Measurements from ENCODE around the gene ATPAF1. TPM values are rescaled to one million over a fixed set of nuclear protein-coding genes. Genes with fewer than 3 reads are reported as not detected.

Gene ATPAF1
- total and polyA plus RNA-seq, 10 of the 15 experiments (the other 5 are each of a cell fraction or from before 2014, with no cell fraction given): 15.2 to 93.5 (median 48.4) TPM

DNA sequence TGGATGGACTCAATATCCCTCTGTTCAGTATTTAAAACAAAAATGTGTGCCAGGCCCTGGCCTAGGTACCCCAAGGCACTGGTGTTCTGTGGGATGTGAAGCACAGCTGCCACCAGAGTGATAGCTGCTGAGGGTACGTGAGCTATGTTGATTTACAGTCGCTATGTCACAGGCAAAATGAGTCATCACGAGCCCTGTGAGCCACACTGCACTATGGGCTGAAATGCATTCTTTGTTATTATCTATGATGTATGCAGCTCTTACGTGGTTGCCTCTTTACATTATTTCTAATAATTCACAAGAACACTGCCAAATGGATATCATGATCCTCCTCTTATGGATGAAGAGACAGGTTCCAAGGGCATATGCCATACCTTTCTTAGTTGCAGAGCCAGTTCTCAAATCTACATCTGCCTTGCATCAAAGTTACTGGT lies 5.6 kb upstream of the ATPAF1 start:
- WGBS (ENCODE audit: insufficient coverage, insufficient replicate concordance, low lambda C conversion rate, missing lambda C conversion rate): 77% methylated on average over 4 of the region's 4 CpGs
- ATAC-seq (no peak), DNase-seq (ENCODE audit: low read depth, low spot score) (no peak), FAIRE-seq (no peak)
- RAD21 ChIA-PET (ENCODE audit: unreplicated experiment): no interaction called here
- intact Hi-C loops (cut with micrococcal nuclease; ENCODE audit: unreplicated experiment): no loop called here
- H3K27me3 ChIP-seq (replicated peaks in 1 of 2; ENCODE audit: control insufficient read depth in 2 of 2, insufficient read depth in 2 of 2, low read length in 1 of 2): no peaks in the 10 kb centered on the region
- peaks cover 8% of the 10 kb centered on the region for H3K4me1 ChIP-seq (ENCODE audit: control insufficient read depth, insufficient read depth, low read length)
- POLR2A ChIA-PET: interaction anchor here (0.6 to 1.2 kb wide), 2 partner anchors 8 to 130 kb away, joined by 4 to 5 read pairs; no protein-coding TSS in a partner anchor
- no peak overlapping the region for H3K4me2 ChIP-seq (ENCODE audit: control insufficient read depth, insufficient read depth)
- no peak overlapping the region for H2AFZ ChIP-seq (ENCODE audit: control insufficient read depth, low read depth, low read length)
- H3K4me3 ChIP-seq: no peak overlapping the region
- no peaks in the 10 kb centered on the region for H3K79me2 ChIP-seq (ENCODE audit: control insufficient read depth, insufficient read depth, low read length)
- H3K9me3 ChIP-seq (replicated peaks; ENCODE audit: control insufficient read depth, insufficient read depth, low read length): no peaks in the 10 kb centered on the region
- TF ChIP-seq POLR2A (IDR thresholded peaks at IDR 0.05; ENCODE audit: low read depth, low read length) (0 out of 2 replicates have a peak, but pooled peaks have one; percentile 31), TCF3 (IDR thresholded peaks at IDR 0.05; ENCODE audit: borderline replicate concordance, insufficient read depth, low read depth, low read length) (no peak)
- H4K20me1 ChIP-seq (ENCODE audit: control insufficient read depth, insufficient read depth): no peaks in the 10 kb centered on the region
- H3K9ac ChIP-seq (ENCODE audit: control insufficient read depth, insufficient read depth, low read length): no peak overlapping the region
- no peak overlapping the region for H3K27ac ChIP-seq (ENCODE audit: control insufficient read depth, insufficient read depth)
- peaks cover 4 to 6% of the 10 kb centered on the region in 2 experiments for H3K36me3 ChIP-seq (ENCODE audit: control insufficient read depth in 2 of 2, insufficient read depth in 2 of 2, low read length in 1 of 2)
- CTCF ChIA-PET: interaction anchor here (1.3 kb wide), 2 partner anchors 8 to 16 kb away, joined by 3 read pairs; no protein-coding TSS in a partner anchor
- in situ Hi-C loops (cut with MboI): no loop called here
- SMC1A ChIA-PET (ENCODE audit: uncharacterized antibody, unreplicated experiment): no interaction called here
- BruUV-seq (replicated peaks): no TSS peak

DNA sequence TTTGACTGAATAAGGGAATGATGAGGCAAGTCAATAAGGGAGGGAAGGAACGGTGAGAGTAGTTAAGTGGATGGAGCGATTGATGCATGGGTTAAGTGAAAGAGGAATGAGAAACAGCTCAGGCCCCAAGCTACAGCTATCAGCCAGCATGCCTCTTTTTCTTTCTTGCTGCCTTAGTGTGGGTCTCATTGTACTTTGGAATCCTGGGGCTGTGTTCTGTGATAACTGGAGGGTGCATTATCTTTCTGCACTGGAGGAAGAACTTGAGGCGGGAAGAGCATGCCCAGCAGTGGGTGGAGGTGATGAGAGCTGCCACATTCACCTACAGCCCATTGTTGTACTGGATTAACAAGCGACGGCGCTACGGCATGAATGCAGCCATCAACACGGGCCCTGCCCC lies 4.5 kb upstream of the ATPAF1 start:
- TF ChIP-seq MYC (IDR thresholded peaks at IDR 0.05; ENCODE audit: insufficient read depth, insufficient read length, insufficient replicate concordance, low read length, severe bottlenecking) (no peak), STAT1 (conservative IDR thresholded peaks at IDR 0.05) (no peak), BHLHE40 (IDR thresholded peaks at IDR 0.05; ENCODE audit: borderline replicate concordance in 1 of 2, low read depth in 2 of 2, low read length in 1 of 2) (no peak), NFXL1 (IDR thresholded peaks at IDR 0.05; ENCODE audit: borderline replicate concordance) (no peak), EP300 (IDR thresholded peaks at IDR 0.05; ENCODE audit: borderline replicate concordance in 1 of 2, control insufficient read depth in 1 of 2, low read depth in 2 of 2, low read length in 2 of 2) (no peak)
- 84% methylated on average over 8 of the region's 8 CpGs for WGBS (ENCODE audit: insufficient coverage, insufficient replicate concordance, low lambda C conversion rate, missing lambda C conversion rate)
- DNase-seq (ENCODE audit: low read depth, low spot score) (no peak), ATAC-seq (no peak), FAIRE-seq (no peak)
- Histone ChIP-seq H3K9ac (ENCODE audit: control insufficient read depth, insufficient read depth, low read length) (no peak overlapping the region), H3K4me1 (ENCODE audit: control insufficient read depth, insufficient read depth, low read length) (peaks cover 8% of the 10 kb centered on the region), H3K27ac (ENCODE audit: control insufficient read depth, insufficient read depth) (no peak overlapping the region), H3K79me2 (ENCODE audit: control insufficient read depth, insufficient read depth, low read length) (peaks cover 5% of the 10 kb centered on the region), H4K20me1 (ENCODE audit: control insufficient read depth, insufficient read depth) (no peaks in the 10 kb centered on the region), H3K4me3 (no peak overlapping the region), H3K36me3 (ENCODE audit: control insufficient read depth in 2 of 2, insufficient read depth in 2 of 2, low read length in 1 of 2) (peaks cover 2 to 4% of the 10 kb centered on the region in 2 experiments), H3K4me2 (ENCODE audit: control insufficient read depth, insufficient read depth) (no peak overlapping the region), H3K27me3 (replicated peaks in 1 of 2; ENCODE audit: control insufficient read depth in 2 of 2, insufficient read depth in 2 of 2, low read length in 1 of 2) (no peaks in the 10 kb centered on the region), H3K9me3 (replicated peaks; ENCODE audit: control insufficient read depth, insufficient read depth, low read length) (no peaks in the 10 kb centered on the region), H2AFZ (ENCODE audit: control insufficient read depth, low read depth, low read length) (no peak overlapping the region)
- in situ Hi-C loops (cut with MboI) (no loop called here), intact Hi-C loops (cut with micrococcal nuclease; ENCODE audit: unreplicated experiment) (no loop called here)
- BruUV-seq (replicated peaks): no TSS peak
- ChIA-PET CTCF (no interaction called here), RAD21 (ENCODE audit: unreplicated experiment) (no interaction called here), SMC1A (ENCODE audit: uncharacterized antibody, unreplicated experiment) (no interaction called here), POLR2A (no interaction called here)
